GM12872 (cell line): ENCODE data around the gene CAPN8.

Experiments
- TF ChIP-seq, protein P1 (sequence below): IDR thresholded peaks from 3 replicates; pipeline ENCODE4 v1.5.1; 2011; ENCODE audit warnings: low read depth, mild to moderate bottlenecking, low read length, moderate library complexity; ENCODE audit not compliant: insufficient read depth

CAPN8 gene

GRCh38 chr1:223609066-223609465 is 56.4 kb downstream of the CAPN8 start:
- TF ChIP-seq, protein P1, sequence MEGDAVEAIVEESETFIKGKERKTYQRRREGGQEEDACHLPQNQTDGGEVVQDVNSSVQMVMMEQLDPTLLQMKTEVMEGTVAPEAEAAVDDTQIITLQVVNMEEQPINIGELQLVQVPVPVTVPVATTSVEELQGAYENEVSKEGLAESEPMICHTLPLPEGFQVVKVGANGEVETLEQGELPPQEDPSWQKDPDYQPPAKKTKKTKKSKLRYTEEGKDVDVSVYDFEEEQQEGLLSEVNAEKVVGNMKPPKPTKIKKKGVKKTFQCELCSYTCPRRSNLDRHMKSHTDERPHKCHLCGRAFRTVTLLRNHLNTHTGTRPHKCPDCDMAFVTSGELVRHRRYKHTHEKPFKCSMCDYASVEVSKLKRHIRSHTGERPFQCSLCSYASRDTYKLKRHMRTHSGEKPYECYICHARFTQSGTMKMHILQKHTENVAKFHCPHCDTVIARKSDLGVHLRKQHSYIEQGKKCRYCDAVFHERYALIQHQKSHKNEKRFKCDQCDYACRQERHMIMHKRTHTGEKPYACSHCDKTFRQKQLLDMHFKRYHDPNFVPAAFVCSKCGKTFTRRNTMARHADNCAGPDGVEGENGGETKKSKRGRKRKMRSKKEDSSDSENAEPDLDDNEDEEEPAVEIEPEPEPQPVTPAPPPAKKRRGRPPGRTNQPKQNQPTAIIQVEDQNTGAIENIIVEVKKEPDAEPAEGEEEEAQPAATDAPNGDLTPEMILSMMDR, result no peak

DNA sequence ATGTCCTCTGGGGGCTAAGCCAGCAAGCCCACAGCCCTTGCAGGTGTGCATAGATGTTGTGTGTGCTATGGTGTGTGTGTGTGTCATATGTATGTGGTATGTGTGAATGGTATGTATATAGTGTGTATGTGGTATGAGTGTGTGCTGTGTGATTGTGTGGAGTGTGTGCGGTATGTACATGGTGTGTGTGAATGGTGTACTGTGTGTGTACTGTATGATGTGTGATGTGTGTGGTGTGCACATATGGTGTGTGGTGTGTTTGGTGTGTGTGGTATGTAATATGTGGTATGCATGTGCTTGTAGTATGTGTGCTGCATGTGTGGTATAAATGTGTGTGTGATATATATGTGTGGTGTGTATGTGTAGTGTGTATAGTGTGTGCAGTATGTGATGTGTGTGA is 107.0 kb downstream of the CAPN8 start:
- TF ChIP-seq, protein P1, result no peak

DNA sequence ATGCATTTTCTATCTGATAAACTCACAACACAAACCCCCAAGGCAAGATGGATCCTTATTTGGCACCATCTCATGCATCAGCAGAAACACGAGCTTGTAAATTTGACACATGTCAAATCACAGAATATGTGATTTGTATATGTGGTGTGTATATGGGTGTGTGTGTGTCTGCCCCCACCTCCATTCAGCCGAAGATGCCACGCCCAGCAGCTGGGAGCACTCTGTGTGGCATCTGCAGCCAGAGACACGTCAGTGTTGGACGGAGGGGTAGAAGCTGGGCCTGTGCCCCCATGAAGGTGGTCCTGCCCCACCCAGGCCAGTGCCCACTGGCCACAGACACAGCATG is 108.4 kb downstream of the CAPN8 start:
- TF ChIP-seq, protein P1, result no peak

GRCh38 chr1:223556414-223557129 is 108.9 kb downstream of the CAPN8 start:
- TF ChIP-seq, protein P1, result peak; percentile 82

DNA sequence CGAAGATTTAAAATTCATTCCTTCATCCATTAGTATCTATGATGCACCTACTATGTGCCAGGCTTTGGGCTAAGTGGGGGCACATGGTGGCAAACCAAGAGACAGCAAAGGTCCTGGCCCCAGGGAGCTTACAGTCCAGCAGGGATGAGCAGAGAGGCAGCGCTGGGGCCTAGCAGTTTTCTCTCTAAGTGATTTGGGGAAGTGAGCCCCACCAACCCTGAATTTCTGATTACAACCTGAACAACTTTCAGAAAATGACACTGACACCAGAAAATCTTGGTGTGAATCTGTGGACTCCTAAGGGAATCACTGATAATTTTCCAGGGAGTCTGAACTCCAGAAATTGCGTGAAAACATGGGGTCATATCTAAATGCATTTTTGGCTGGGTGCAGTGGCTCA is 111.5 kb downstream of the CAPN8 start:
- TF ChIP-seq, protein P1, result no peak

GRCh38 chr1:223551610-223552009 is 113.9 kb downstream of the CAPN8 start:
- TF ChIP-seq, protein P1, result no peak

GRCh38 chr1:223549740-223550139 is 115.8 kb downstream of the CAPN8 start:
- TF ChIP-seq, protein P1, result no peak
